HCT116 (cell line): Measurements from ENCODE around the gene LYST. TPM values are rescaled to one million over a fixed set of nuclear protein-coding genes. Genes with fewer than 3 reads are reported as not detected.

Experiments
- ATAC-seq: fragments of 200-7000 bp; cut with Tn5 transposase; 2 replicates; pipeline ENCODE4 v1.9.1; 2020; ENCODE audit warnings: mild to moderate bottlenecking, moderate library complexity
- BruUV-seq: library from RNA; stranded (reverse); fragments of 400-500 nt; replicated peaks from 2 replicates; lab custom pipeline; 2021; lab: Mats Ljungman, UMichigan
- CTCF ChIA-PET: fragments of 300-600 bp; sonication (Branson Sonifier 250); formaldehyde crosslinking; loops from one replicate; lab custom pipeline; 2021; ENCODE audit warnings: antibody characterized with exemption; lab: Charles Lee
- POLR2A ChIA-PET: fragments of 300-600, 350-600 bp; sonication (Branson Sonifier 250); formaldehyde crosslinking; loops from one replicate; lab custom pipeline; 2021; ENCODE audit warnings: antibody characterized with exemption; lab: Charles Lee
- RAD21 ChIA-PET, 2 experiments: fragments of 300-600 bp; sonication (Branson Sonifier 250); formaldehyde crosslinking; loops; one replicate each; lab custom pipeline; 2023; ENCODE audit warnings: low total read pairs in 2 of 2; ENCODE audit not compliant: uncharacterized antibody in 2 of 2, unreplicated experiment in 2 of 2, low non-redundant PET in 1 of 2; lab: Charles Lee
- DNase-seq: peaks from one replicate; pipeline ENCODE4 v3.0.0-alpha.2; 2010; ENCODE audit warnings: low read depth, low spot score
- H2AFZ ChIP-seq: fragments of 200-600 bp; shearing (Covaris generic), sonication (generic); 2 replicates; pipeline ENCODE4 v1.6.1; 2017; ENCODE audit warnings: low read depth, mixed run types, mixed read lengths, antibody characterized with exemption, low read length; ENCODE audit not compliant: poor library complexity, severe bottlenecking
- H3K27ac ChIP-seq: 2 replicates; pipeline ENCODE4 v1.5.1; 2012; ENCODE audit warnings: low read depth, low read length
- H3K27me3 ChIP-seq: fragments of 200-600 bp; sonication (generic); 2 replicates; pipeline ENCODE4 v1.6.1; 2016; ENCODE audit warnings: mixed run types, low read length, mixed read lengths; ENCODE audit not compliant: insufficient read depth
- H3K36me3 ChIP-seq, 2 experiments: fragments of 200-500 bp in 1 of 2; fragments of 200-600 bp in 1 of 2; sonication (Bioruptor generic) in 1 of 2; sonication (generic) in 1 of 2; 2 replicates each; pipeline versions ENCODE4 v1.5.1 to v1.6.1; 2014 to 2016; ENCODE audit warnings: low read length in 2 of 2, inconsistent platforms in 1 of 2, mixed read lengths in 1 of 2, mixed run types in 1 of 2; ENCODE audit not compliant: insufficient read depth in 2 of 2, control insufficient read depth in 1 of 2
- H3K4me1 ChIP-seq, 2 experiments: fragments of 200-600 bp in 1 of 2; sonication (generic) in 1 of 2; 2 replicates each; pipeline versions ENCODE4 v1.5.1 to v1.6.1; 2012 to 2017; ENCODE audit warnings: low read length in 2 of 2, inconsistent platforms in 1 of 2, mild to moderate bottlenecking in 1 of 2, mixed read lengths in 1 of 2, mixed run types in 1 of 2, moderate library complexity in 1 of 2; ENCODE audit not compliant: insufficient read depth in 2 of 2, control insufficient read depth in 1 of 2
- H3K4me2 ChIP-seq: fragments of 200-600 bp; sonication (generic); 2 replicates; pipeline ENCODE4 v1.6.1; 2017; ENCODE audit warnings: mixed run types, low read length, mixed read lengths
- H3K4me3 ChIP-seq, 2 experiments: fragments of 200-600 bp in 1 of 2; sonication (generic) in 1 of 2; replicated peaks in 1 of 2; 2 replicates each; pipeline ENCODE4 v1.5.1; 2011 to 2016; ENCODE audit warnings: low read length in 2 of 2, control low read depth in 1 of 2, low read depth in 1 of 2, mild to moderate bottlenecking in 1 of 2, mixed read lengths in 1 of 2, mixed run types in 1 of 2
- H3K79me2 ChIP-seq: fragments of 200-600 bp; sonication (generic); 2 replicates; pipeline ENCODE4 v1.6.1; 2017; ENCODE audit warnings: mild to moderate bottlenecking, mixed run types, low read length, moderate library complexity, mixed read lengths; ENCODE audit not compliant: insufficient read depth
- H3K9ac ChIP-seq: fragments of 200-600 bp; sonication (generic); 2 replicates; pipeline ENCODE4 v1.6.1; 2016; ENCODE audit warnings: low read length, mixed read lengths
- H3K9me2 ChIP-seq: fragments of 200-600 bp; sonication (generic), shearing (Covaris generic); 2 replicates; pipeline ENCODE4 v1.6.1; 2017; ENCODE audit warnings: mixed run types, mild to moderate bottlenecking, moderate library complexity; ENCODE audit not compliant: insufficient read depth
- H3K9me3 ChIP-seq, 2 experiments: fragments of 200-500 bp in 1 of 2; fragments of 200-600 bp in 1 of 2; sonication (Bioruptor generic) in 1 of 2; sonication (generic) in 1 of 2; 2 replicates each; pipeline ENCODE4 v1.6.1; 2014 to 2017; ENCODE audit warnings: low read length in 2 of 2, mixed read lengths in 2 of 2, inconsistent platforms in 1 of 2, low read depth in 1 of 2, mild to moderate bottlenecking in 1 of 2, mixed run types in 1 of 2, moderate library complexity in 1 of 2; ENCODE audit not compliant: control insufficient read depth in 1 of 2, insufficient read depth in 1 of 2
- H4K20me1 ChIP-seq: fragments of 200-600 bp; sonication (generic), shearing (Covaris generic); 2 replicates; pipeline ENCODE4 v1.6.1; 2017; ENCODE audit warnings: mixed run types, mild to moderate bottlenecking, moderate library complexity; ENCODE audit not compliant: insufficient read depth
- EZH2 ChIP-seq: fragments of 200-600 bp; sonication (generic); IDR thresholded peaks from 2 replicates; pipeline ENCODE4 v1.6.1; 2017; ENCODE audit warnings: antibody characterized with exemption, mixed run types
- FOSL1 ChIP-seq: IDR thresholded peaks from 2 replicates; pipeline ENCODE4 v1.6.1; 2012; ENCODE audit warnings: low read depth
- ZBTB33 ChIP-seq: IDR thresholded peaks from 2 replicates; pipeline ENCODE4 v1.6.1; 2011; ENCODE audit warnings: mild to moderate bottlenecking, low read length, moderate library complexity; ENCODE audit not compliant: insufficient replicate concordance; ENCODE audit errors: extremely low read depth
- intact Hi-C: fragments of 100-400 bp; cut with micrococcal nuclease; formaldehyde crosslinking; loops from 2 replicates; pipeline ENCODE4 v1.10.0; 2022
- total RNA-seq: library from RNA; stranded (reverse); gene quantifications from one replicate; pipeline ENCODE4 v1.2.1, GENCODE V29; 2021; ENCODE audit not compliant: unreplicated experiment

LYST gene
- total RNA-seq, 1 experiment from 2014 or later = 6.6 TPM

- TF ChIP-seq ZBTB33 (no peak), FOSL1 (peak; percentile 91)
- TF ChIP-seq, all 23 proteins: peak for 10
Measured at GRCh38 chr1:235642011-235642942, 224.4 kb downstream of the LYST start (continued).

GRCh38 chr1:235640580-235640979 is 226.1 kb downstream of the LYST start:
- TF ChIP-seq EZH2 = no peak

More at GRCh38 chr1:235640580-235640979, 226.1 kb downstream of the LYST start:
- H3K27me3 ChIP-seq = no peaks in the 10 kb centered on the region
- no peaks in the 10 kb centered on the region for H3K9me3 ChIP-seq
- no peaks in the 10 kb centered on the region for H3K79me2 ChIP-seq
- H3K36me3 ChIP-seq = no peaks in the 10 kb centered on the region
- H3K9ac ChIP-seq = no peak overlapping the region
- ATAC-seq (no peak), DNase-seq (no peak)
- no peaks in the 10 kb centered on the region for H3K9me2 ChIP-seq
- CTCF ChIA-PET = interaction anchor here (2.1 kb wide), 1 partner anchor 40 kb away, joined by 9 read pairs; no protein-coding TSS in a partner anchor
- no peak overlapping the region for H3K4me2 ChIP-seq
- BruUV-seq = no TSS peak
- no peak overlapping the region for H2AFZ ChIP-seq
- POLR2A ChIA-PET = no interaction called here
- no peak overlapping the region for H3K4me3 ChIP-seq
- H3K4me1 ChIP-seq = peaks cover 27 to 39% of the 10 kb centered on the region in 2 experiments
- H3K27ac ChIP-seq = no peak overlapping the region
- RAD21 ChIA-PET = no interaction called here
- H4K20me1 ChIP-seq = no peaks in the 10 kb centered on the region
- intact Hi-C loops = no loop called here
